Gastroesophageal sphincter (tissue), 4 donors: Measurements from ENCODE around the gene ZNF416. TPM values are rescaled to one million over a fixed set of nuclear protein-coding genes. Genes with fewer than 3 reads are reported as not detected.

Source experiments
- ATAC-seq: fragments of 150-250 bp; one replicate; pipeline ENCODE4 v1.9.1; 2016; ENCODE audit warnings: mild to moderate bottlenecking, moderate library complexity
- H3K27ac ChIP-seq, 4 donors: fragments of 200-600 bp; sonication (generic) in 3 of 4; 1 replicate in 3 of 4; 2 replicates in 1 of 4; pipeline ENCODE4 v1.5.1; 2016 to 2019
- H3K27me3 ChIP-seq: fragments of 200-600 bp; sonication (generic); one replicate; pipeline ENCODE4 v1.5.1; 2019
- H3K36me3 ChIP-seq, 2 donors: fragments of 200-600 bp; sonication (generic); one replicate each; pipeline ENCODE4 v1.5.1; 2019; ENCODE audit warnings: control low read depth in 1 of 2
- H3K4me1 ChIP-seq, 3 donors: fragments of 200-600 bp; sonication (generic); 1 replicate in 2 of 3; 2 replicates in 1 of 3; pipeline ENCODE4 v1.5.1; 2016 to 2019; ENCODE audit warnings: control low read depth in 2 of 3
- H3K4me3 ChIP-seq, 2 donors: fragments of 200-600 bp; sonication (generic); one replicate each; pipeline ENCODE4 v1.5.1; 2019; ENCODE audit warnings: mild to moderate bottlenecking in 1 of 2, moderate library complexity in 1 of 2
- H3K9me3 ChIP-seq, 3 donors: fragments of 200-600 bp; sonication (generic); one replicate each; pipeline ENCODE4 v1.5.1; 2017 to 2019; ENCODE audit warnings: control low read depth in 2 of 3
- CTCF ChIP-seq, 4 experiments: fragments of 200-600 bp in 2 of 4; fragments of 450-650 bp in 2 of 4; sonication (generic) in 1 of 4; IDR thresholded peaks; one replicate each; pipeline ENCODE4 v1.5.1; 2017 to 2019; ENCODE audit warnings: antibody characterized with exemption in 4 of 4, mild to moderate bottlenecking in 2 of 4, moderate library complexity in 2 of 4
- EP300 ChIP-seq: sonication (generic); formaldehyde crosslinking; IDR thresholded peaks from one replicate; pipeline ENCODE4 v1.6.1; 2017; ENCODE audit warnings: antibody characterized with exemption, mild to moderate bottlenecking
- POLR2A ChIP-seq, 2 donors: fragments of 450-650 bp; IDR thresholded peaks; one replicate each; pipeline ENCODE4 v1.6.1; 2017; ENCODE audit warnings: antibody characterized with exemption in 2 of 2, mild to moderate bottlenecking in 2 of 2, moderate library complexity in 1 of 2
- POLR2AphosphoS5 ChIP-seq: sonication (generic); formaldehyde crosslinking; IDR thresholded peaks from one replicate; pipeline ENCODE4 v1.6.1; 2017; ENCODE audit warnings: antibody characterized with exemption
- WGBS, 2 donors: methylation state at CpG; one replicate each; pipeline ENCODE4 v1.1.5; 2018; ENCODE audit warnings: low coverage in 1 of 2; 5-methylcytosine and 5-hydroxymethylcytosine counted together
- total RNA-seq, 4 donors: library from RNA; depleted of rRNA; stranded (reverse); fragments of >200 nt; gene quantifications; one replicate each; pipeline ENCODE4 v1.1.0, GENCODE V29; 2016

Gene ZNF416
- total RNA-seq, 4 donors from 2014 or later: 4.0 to 6.1 (median 5.7) TPM

GRCh38 chr19:57559404-57560025, 19.2 kb downstream of the ZNF416 start, which contains the start of gene ZNF550:
Gene ZNF550, minus strand, starts transcription at chr19:57559863. Its CDS starts 181 bp downstream, at chr19:57559682.
- peak; percentile 98 for ATAC-seq

DNA sequence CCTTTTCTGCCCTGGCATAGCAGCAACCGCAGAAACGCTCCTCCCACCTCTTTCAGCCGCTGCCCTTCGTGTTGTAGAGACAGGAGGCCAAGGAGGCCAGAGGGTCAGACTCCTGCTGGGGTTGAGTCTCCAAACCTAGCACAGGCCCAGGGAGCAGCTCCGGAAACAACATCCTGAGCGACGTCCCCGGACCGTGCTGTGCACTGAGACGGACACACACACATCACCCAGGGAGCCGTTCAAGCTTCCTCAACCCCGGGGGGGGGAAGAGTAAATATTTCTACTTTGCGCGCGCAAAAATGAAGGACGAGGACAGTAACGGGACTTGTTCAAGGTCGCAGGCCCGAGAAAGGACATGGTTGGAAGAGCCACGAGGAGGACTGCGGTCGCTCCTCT, 19.7 kb downstream of the ZNF416 start:
- no peak for ATAC-seq

More at GRCh38 chr19:57559404-57560025, 19.2 kb downstream of the ZNF416 start, which contains the start of gene ZNF550:
- peaks cover 0 to 28% of the 10 kb centered on the region in 2 donors for H3K36me3 ChIP-seq
- WGBS, 2 donors: 0% methylated on average over 12 of the region's 56 CpGs
- peak within 1 kb of the TSS in 3 of 4 donors; percentile 77 to 80 (median 80) for H3K27ac ChIP-seq
- H3K4me1 ChIP-seq: peaks cover 0 to 26% (median 13%) of the 10 kb centered on the region in 3 donors
- H3K4me3 ChIP-seq: peak within 1 kb of the TSS; percentile 54 to 95
- no peak for TF ChIP-seq POLR2AphosphoS5
- TF ChIP-seq POLR2A (IDR thresholded peaks at IDR 0.05): peak in 1 of 2 donors; percentile 27
- no peaks in the 10 kb centered on the region for H3K27me3 ChIP-seq
- H3K9me3 ChIP-seq: peaks cover 0 to 50% (median 3%) of the 10 kb centered on the region in 3 donors

DNA sequence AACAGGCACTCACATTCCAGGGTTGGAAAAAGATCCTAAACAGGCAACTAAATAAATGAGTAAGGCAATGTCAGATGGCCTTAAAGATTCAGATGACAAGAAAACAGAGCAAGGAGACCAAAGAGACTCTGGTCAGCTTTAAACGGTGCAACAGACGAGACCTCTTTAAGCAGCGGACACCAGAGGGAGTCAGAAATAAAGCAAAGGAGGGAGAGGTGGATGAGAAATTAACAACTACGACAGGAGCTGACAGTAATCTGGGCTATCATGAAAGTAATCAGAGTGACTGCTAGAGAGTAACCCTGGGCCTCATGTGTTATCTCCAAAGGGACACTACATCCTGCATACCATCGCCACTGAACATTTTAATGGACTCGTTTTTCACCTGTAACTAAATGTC, 20.2 kb downstream of the ZNF416 start:
- TF ChIP-seq POLR2AphosphoS5: no peak
- TF ChIP-seq CTCF (IDR thresholded peaks at IDR 0.05): no peak
- TF ChIP-seq EP300: no peak
- no peak for TF ChIP-seq POLR2A (IDR thresholded peaks at IDR 0.05)
- Histone ChIP-seq H3K36me3 (peaks cover 0 to 38% of the 10 kb centered on the region in 2 donors), H3K4me1 (peaks cover 0 to 26% (median 13%) of the 10 kb centered on the region in 3 donors), H3K27me3 (no peaks in the 10 kb centered on the region), H3K9me3 (peaks cover 0 to 51% (median under 1%) of the 10 kb centered on the region in 3 donors), H3K27ac (peak overlapping the region in 2 of 4 donors; percentile 80), H3K4me3 (peak overlapping the region; percentile 54 to 95)
- ATAC-seq: no peak
- WGBS, 2 donors: 11 to 19% methylated on average over 6 of the region's 6 CpGs

More for the DNA sequence above, 19.7 kb downstream of the ZNF416 start:
- peaks cover 0 to 33% of the 10 kb centered on the region in 2 donors for H3K36me3 ChIP-seq
- H3K4me3 ChIP-seq: peak overlapping the region; percentile 54 to 95
- WGBS, 2 donors: 0 to 7% methylated on average over 1 to 4 of the region's 22 CpGs
- peak overlapping the region in 3 of 4 donors; percentile 77 to 80 (median 80) for H3K27ac ChIP-seq
- H3K27me3 ChIP-seq: no peaks in the 10 kb centered on the region
- TF ChIP-seq POLR2AphosphoS5: no peak
- TF ChIP-seq POLR2A (IDR thresholded peaks at IDR 0.05): no peak
- TF ChIP-seq EP300: no peak
- TF ChIP-seq CTCF (IDR thresholded peaks at IDR 0.05): no peak
- H3K9me3 ChIP-seq: peaks cover 0 to 50% (median 0%) of the 10 kb centered on the region in 3 donors
- H3K4me1 ChIP-seq: peaks cover 0 to 26% (median 13%) of the 10 kb centered on the region in 3 donors

- WGBS, 2 donors: 73 to 74% methylated on average over 2 to 4 of the region's 5 CpGs
- no peak overlapping the region for H3K27ac ChIP-seq
- peaks cover 0 to 46% of the 10 kb centered on the region in 2 donors for H3K36me3 ChIP-seq
- H3K9me3 ChIP-seq: peaks cover 0 to 57% (median 1%) of the 10 kb centered on the region in 3 donors
- no peak for TF ChIP-seq CTCF (IDR thresholded peaks at IDR 0.05)
- H3K4me3 ChIP-seq: no peak overlapping the region
- no peaks in the 10 kb centered on the region for H3K27me3 ChIP-seq
- H3K4me1 ChIP-seq: peaks cover 0 to 26% (median 13%) of the 10 kb centered on the region in 3 donors
- no peak for ATAC-seq
Measured at GRCh38 chr19:57557659-57558058, 21.1 kb downstream of the ZNF416 start.

DNA sequence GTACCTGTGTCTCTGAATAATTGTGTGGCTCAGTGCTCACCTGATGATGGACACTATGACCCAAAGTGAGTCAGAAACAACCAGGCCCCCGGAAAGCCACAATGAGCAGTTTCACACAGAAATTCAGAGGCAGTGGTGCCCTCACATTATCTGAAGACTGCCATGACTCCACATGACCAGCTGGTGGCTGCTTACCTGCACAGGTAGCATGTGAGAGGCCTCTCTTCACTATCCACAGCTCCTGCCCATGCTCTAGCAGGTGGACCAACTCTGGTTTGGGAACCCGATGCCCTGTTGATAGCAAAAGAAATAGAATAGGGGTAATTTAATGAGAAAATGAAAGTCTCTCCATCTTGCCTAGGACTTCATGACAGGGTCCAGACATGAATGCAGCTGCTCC, 26.3 kb downstream of the ZNF416 start:
- Histone ChIP-seq H3K4me3 (no peak overlapping the region), H3K27ac (no peak overlapping the region), H3K9me3 (peaks cover 0 to 91% (median 4%) of the 10 kb centered on the region in 3 donors), H3K36me3 (peaks cover 7 to 99% of the 10 kb centered on the region in 2 donors), H3K4me1 (no peaks in the 10 kb centered on the region), H3K27me3 (no peaks in the 10 kb centered on the region)
- no peak for ATAC-seq
- 100% methylated on average over 1 of the region's 2 CpGs; no CpG with 5 or more reads in 1 of the 2 donors for WGBS, 2 donors
- TF ChIP-seq CTCF (IDR thresholded peaks at IDR 0.05) (no peak), POLR2A (IDR thresholded peaks at IDR 0.05) (no peak), EP300 (no peak), POLR2AphosphoS5 (no peak)
